ENCODE measurements around the gene IL1RL1. TPM values are rescaled to one million over a fixed set of nuclear protein-coding genes. Genes with fewer than 3 reads are reported as not detected.

IL1RL1 gene
- polyA plus RNA-seq, 1 of the 3 experiments (the other 2 are of a cell fraction), result not detected

GRCh38 chr2:102336502-102336945 lies 25.2 kb downstream of the IL1RL1 start:
- Histone ChIP-seq H3K27ac (ENCODE audit: low read depth in 2 of 2, low read length in 1 of 2) (no peak overlapping the region), H3K79me2 (ENCODE audit: insufficient read depth) (no peaks in the 10 kb centered on the region), H3K4me3 (ENCODE audit: low read depth in 2 of 2, low read length in 1 of 2) (no peak overlapping the region), H3K27me3 (ENCODE audit: insufficient read depth) (peaks cover 8% of the 10 kb centered on the region; the same call in 1 of the 2 replicates), H3K9ac (no peak overlapping the region), H2AFZ (ENCODE audit: low read depth) (no peak overlapping the region), H3K4me2 (no peak overlapping the region), H4K20me1 (ENCODE audit: insufficient read depth) (no peaks in the 10 kb centered on the region), H3K9me3 (no peaks in the 10 kb centered on the region), H3K4me1 (ENCODE audit: control insufficient read depth in 1 of 2, insufficient read depth in 2 of 2, low read depth in 1 of 2, low read length in 1 of 2) (no peaks in the 10 kb centered on the region), H3K36me3 (replicated peaks in 1 of 2; ENCODE audit: control insufficient read depth in 1 of 2, insufficient read depth in 2 of 2, low read length in 1 of 2) (no peaks in the 10 kb centered on the region), H3K9me2 (no peaks in the 10 kb centered on the region), H3F3A (replicated peaks; ENCODE audit: insufficient read depth) (no peaks in the 10 kb centered on the region)
- no peak for TF ChIP-seq EZH2phosphoT487 (IDR thresholded peaks at IDR 0.05; ENCODE audit: borderline replicate concordance, low read depth)
- TF ChIP-seq, protein P1, sequence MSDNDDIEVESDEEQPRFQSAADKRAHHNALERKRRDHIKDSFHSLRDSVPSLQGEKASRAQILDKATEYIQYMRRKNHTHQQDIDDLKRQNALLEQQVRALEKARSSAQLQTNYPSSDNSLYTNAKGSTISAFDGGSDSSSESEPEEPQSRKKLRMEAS (IDR thresholded peaks at IDR 0.05; ENCODE audit: low read depth), result no peak
- TF ChIP-seq ELF1 (IDR thresholded peaks at IDR 0.05), result no peak
- TF ChIP-seq IRF3 (IDR thresholded peaks at IDR 0.05; ENCODE audit: low read depth, low read length), result no peak
- no peak for TF ChIP-seq FOXM1 (IDR thresholded peaks at IDR 0.05; ENCODE audit: low read depth)
- no peak for TF ChIP-seq SMC3 (IDR thresholded peaks at IDR 0.05; ENCODE audit: low read depth, low read length)
- TF ChIP-seq JUND (IDR thresholded peaks at IDR 0.05), result no peak
- TF ChIP-seq, protein P2, sequence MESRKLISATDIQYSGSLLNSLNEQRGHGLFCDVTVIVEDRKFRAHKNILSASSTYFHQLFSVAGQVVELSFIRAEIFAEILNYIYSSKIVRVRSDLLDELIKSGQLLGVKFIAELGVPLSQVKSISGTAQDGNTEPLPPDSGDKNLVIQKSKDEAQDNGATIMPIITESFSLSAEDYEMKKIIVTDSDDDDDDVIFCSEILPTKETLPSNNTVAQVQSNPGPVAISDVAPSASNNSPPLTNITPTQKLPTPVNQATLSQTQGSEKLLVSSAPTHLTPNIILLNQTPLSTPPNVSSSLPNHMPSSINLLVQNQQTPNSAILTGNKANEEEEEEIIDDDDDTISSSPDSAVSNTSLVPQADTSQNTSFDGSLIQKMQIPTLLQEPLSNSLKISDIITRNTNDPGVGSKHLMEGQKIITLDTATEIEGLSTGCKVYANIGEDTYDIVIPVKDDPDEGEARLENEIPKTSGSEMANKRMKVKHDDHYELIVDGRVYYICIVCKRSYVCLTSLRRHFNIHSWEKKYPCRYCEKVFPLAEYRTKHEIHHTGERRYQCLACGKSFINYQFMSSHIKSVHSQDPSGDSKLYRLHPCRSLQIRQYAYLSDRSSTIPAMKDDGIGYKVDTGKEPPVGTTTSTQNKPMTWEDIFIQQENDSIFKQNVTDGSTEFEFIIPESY (IDR thresholded peaks at IDR 0.05; ENCODE audit: borderline replicate concordance, low read depth), result no peak
- TF ChIP-seq CHD2 (IDR thresholded peaks at IDR 0.05; ENCODE audit: low read length, partially characterized antibody), result no peak
- TF ChIP-seq FOXJ3 (CRISPR knock-in tag; IDR thresholded peaks at IDR 0.05), result no peak
- no peak for TF ChIP-seq RFX5 (IDR thresholded peaks at IDR 0.05; ENCODE audit: low read length)
- no peak for TF ChIP-seq NFIC (IDR thresholded peaks at IDR 0.05; ENCODE audit: borderline replicate concordance)
- no peak for TF ChIP-seq TAF1 (IDR thresholded peaks at IDR 0.05; ENCODE audit: borderline replicate concordance, low read depth, low read length)
- no peak for TF ChIP-seq RXRA (IDR thresholded peaks at IDR 0.05; ENCODE audit: borderline replicate concordance, low read depth)
- no peak for TF ChIP-seq REST (IDR thresholded peaks at IDR 0.05; ENCODE audit: low read depth, low read length)
- no peak for TF ChIP-seq FOSL2 (IDR thresholded peaks at IDR 0.05; ENCODE audit: borderline replicate concordance, low read depth)
- TF ChIP-seq MXI1 (IDR thresholded peaks at IDR 0.05; ENCODE audit: low read depth, low read length), result no peak
- TF ChIP-seq MEF2A (IDR thresholded peaks at IDR 0.05; ENCODE audit: borderline replicate concordance, low read depth), result no peak
- no peak for TF ChIP-seq TEAD4 (IDR thresholded peaks at IDR 0.05; ENCODE audit: borderline replicate concordance, insufficient read depth)
- no peak for TF ChIP-seq POLR2AphosphoS5 (IDR thresholded peaks at IDR 0.05; ENCODE audit: low read depth, low read length)
- CTCF ChIA-PET, result interaction anchor here (2.2 kb wide), 1 partner anchor 19 kb away, joined by 6 read pairs; the partner anchor contains the start of gene IL18R1
- DNase-seq, result no peak
- POLR2A ChIA-PET, result no interaction called here
- WGBS (ENCODE audit: low lambda C conversion rate), result 3% methylated on average over 3 of the region's 3 CpGs

All from SK-N-SH (cell line).